HG02943 (cell line): ENCODE results near the gene DLGAP1.

Source experiments
- ATAC-seq: cut with Tn5 transposase; IDR thresholded peaks from one replicate; pipeline ENCODE4 v1.9.1; 2021; ENCODE audit warnings: mild to moderate bottlenecking, low read depth, moderate library complexity; ENCODE audit not compliant: unreplicated experiment

The DLGAP1 gene

GRCh38 chr18:3451989-3452749 lies 1002.9 kb downstream of the DLGAP1 start:
- ATAC-seq: no peak

GRCh38 chr18:3451183-3451988 lies 1003.7 kb downstream of the DLGAP1 start:
- no peak for ATAC-seq

DNA sequence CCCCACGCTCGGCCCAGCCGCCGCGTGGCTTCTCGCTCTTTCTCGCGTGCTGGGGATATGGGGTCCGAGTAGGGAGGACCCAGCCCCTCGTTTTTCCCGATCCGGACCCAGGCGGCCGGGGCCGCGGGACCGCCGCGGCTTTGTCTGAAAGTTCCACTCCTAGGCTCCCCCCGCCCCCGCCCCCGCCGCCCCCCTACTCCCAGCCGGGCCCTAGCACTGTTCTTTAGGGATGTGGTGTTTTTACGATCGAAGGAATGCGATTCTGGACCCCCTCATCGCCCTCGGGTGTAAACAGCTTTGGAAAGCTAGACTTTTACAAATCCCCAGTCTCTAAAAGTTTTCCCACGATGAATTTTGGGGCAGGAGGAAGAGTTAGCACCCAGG lies 1004.3 kb downstream of the DLGAP1 start:
- ATAC-seq: no peak

GRCh38 chr18:3450012-3450798 lies 1004.9 kb downstream of the DLGAP1 start, which contains the start of gene TGIF1:
TSS of gene TGIF1 (plus strand) at chr18:3450172. CDS start at chr18:3450490, 318 bp downstream.
- no peak for ATAC-seq

DNA sequence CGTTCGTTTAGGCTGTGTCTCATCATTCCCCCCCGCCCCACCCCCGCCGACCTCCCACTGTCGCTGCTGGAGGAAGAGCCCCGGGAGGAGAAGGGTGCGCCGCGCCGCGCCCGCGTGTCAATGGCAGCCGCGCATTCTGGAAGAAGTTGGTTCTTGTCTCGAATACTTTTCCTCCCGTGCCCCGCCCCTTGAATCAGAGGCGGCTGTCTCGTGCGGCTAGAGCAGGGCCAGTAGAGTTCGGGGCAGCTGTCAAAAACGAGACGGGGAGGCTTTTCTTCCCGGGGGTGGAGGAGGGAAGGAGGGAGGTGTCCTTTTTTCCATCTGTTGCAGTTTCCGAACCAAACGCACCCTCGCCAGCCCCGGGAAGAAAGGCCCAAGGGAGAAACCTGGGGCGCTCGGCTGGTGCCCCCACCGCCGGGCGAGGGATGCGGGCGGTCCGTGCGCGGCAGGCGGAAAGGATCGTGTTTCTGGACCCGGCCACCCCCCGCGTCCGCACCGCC lies 1005.5 kb downstream of the DLGAP1 start:
- ATAC-seq: peak; percentile 1

GRCh38 chr18:3448838-3449511 lies 1006.1 kb downstream of the DLGAP1 start:
- ATAC-seq: peak; percentile 42

- ATAC-seq: peak; percentile 59
Observed at GRCh38 chr18:3447895-3448837, 1006.9 kb downstream of the DLGAP1 start.

GRCh38 chr18:3447068-3447894 lies 1007.8 kb downstream of the DLGAP1 start:
- no peak for ATAC-seq
